ENCODE measurements around the gene TMPRSS11D.

Gene TMPRSS11D

DNA sequence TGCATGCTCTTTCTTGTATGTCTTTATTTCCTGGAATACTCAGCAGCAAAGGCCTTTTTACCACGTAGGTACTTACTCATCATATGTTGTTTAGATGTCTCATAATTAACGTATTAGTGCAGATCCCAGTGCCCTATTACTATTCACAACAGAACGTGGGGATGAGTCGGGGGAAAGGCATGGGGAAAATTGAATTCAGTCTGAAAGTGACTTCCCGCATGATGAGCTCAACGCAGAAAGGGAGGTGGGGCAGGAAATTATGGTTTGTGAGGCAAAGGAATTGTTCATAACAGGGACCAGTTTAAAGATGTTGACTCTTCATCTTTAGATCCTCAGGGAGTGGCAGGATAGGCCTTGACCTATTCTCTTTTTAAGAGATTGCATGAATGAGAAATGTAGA is 2.0 kb upstream of the TMPRSS11D start:
- H3K4me2 ChIP-seq (ENCODE audit: low read depth, low read length, poor library complexity, severe bottlenecking), result no peak overlapping the region
- TF ChIP-seq, protein P1, sequence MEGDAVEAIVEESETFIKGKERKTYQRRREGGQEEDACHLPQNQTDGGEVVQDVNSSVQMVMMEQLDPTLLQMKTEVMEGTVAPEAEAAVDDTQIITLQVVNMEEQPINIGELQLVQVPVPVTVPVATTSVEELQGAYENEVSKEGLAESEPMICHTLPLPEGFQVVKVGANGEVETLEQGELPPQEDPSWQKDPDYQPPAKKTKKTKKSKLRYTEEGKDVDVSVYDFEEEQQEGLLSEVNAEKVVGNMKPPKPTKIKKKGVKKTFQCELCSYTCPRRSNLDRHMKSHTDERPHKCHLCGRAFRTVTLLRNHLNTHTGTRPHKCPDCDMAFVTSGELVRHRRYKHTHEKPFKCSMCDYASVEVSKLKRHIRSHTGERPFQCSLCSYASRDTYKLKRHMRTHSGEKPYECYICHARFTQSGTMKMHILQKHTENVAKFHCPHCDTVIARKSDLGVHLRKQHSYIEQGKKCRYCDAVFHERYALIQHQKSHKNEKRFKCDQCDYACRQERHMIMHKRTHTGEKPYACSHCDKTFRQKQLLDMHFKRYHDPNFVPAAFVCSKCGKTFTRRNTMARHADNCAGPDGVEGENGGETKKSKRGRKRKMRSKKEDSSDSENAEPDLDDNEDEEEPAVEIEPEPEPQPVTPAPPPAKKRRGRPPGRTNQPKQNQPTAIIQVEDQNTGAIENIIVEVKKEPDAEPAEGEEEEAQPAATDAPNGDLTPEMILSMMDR (IDR thresholded peaks at IDR 0.05; ENCODE audit: insufficient read depth, low read length, poor library complexity, severe bottlenecking), result no peak
- TF ChIP-seq EZH2phosphoT487 (conservative IDR thresholded peaks at IDR 0.05; ENCODE audit: low read length), result no peak
- H3K27me3 ChIP-seq (ENCODE audit: low read length), result no peaks in the 10 kb centered on the region
- no peaks in the 10 kb centered on the region for H3K9me3 ChIP-seq (ENCODE audit: insufficient read depth, low read length)
- H3K9ac ChIP-seq (ENCODE audit: low read length), result no peak overlapping the region
- H2AFZ ChIP-seq (ENCODE audit: low read depth, low read length, severe bottlenecking), result no peak overlapping the region
- H3K9me2 ChIP-seq (replicated peaks; ENCODE audit: insufficient read depth, low read length), result no peaks in the 10 kb centered on the region
- no peak overlapping the region for H3K4me3 ChIP-seq (ENCODE audit: insufficient read depth, low read length, poor library complexity, severe bottlenecking)
- H3F3A ChIP-seq (ENCODE audit: insufficient read depth), result no peaks in the 10 kb centered on the region
- H3K79me2 ChIP-seq (ENCODE audit: insufficient read depth, low read length), result no peaks in the 10 kb centered on the region
- no peak overlapping the region for H3K27ac ChIP-seq (ENCODE audit: low read depth, low read length)
- no peaks in the 10 kb centered on the region for H3K36me3 ChIP-seq (ENCODE audit: low read length)
- H4K20me1 ChIP-seq (ENCODE audit: low read depth, low read length), result no peaks in the 10 kb centered on the region

DNA sequence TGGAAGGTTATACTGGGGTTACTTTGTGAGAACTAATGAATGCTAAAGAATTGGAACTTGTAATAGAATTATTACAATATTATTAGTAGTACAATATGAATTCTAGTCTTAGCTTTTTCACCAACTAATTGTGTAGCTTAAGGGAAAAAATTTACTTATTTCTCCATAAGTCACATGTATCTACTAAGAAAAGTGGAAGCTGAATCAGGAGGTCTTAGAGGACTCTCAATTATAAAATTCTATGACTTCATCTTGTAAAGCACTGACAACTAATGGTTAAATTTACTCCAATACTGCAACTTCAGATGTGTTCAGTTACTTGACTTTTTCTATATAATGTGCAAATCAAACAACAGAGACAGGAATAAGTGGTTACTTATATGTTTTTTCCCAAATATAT is 899 bp upstream of the TMPRSS11D start:
- H3K27me3 ChIP-seq (ENCODE audit: low read length), result no peaks in the 10 kb centered on the region
- no peaks in the 10 kb centered on the region for H3K79me2 ChIP-seq (ENCODE audit: insufficient read depth, low read length)
- H4K20me1 ChIP-seq (ENCODE audit: low read depth, low read length), result no peaks in the 10 kb centered on the region
- no peak for TF ChIP-seq EZH2phosphoT487 (conservative IDR thresholded peaks at IDR 0.05; ENCODE audit: low read length)
- H3K4me2 ChIP-seq (ENCODE audit: low read depth, low read length, poor library complexity, severe bottlenecking), result no peak overlapping the region
- H3K27ac ChIP-seq (ENCODE audit: low read depth, low read length), result no peak overlapping the region
- H3K36me3 ChIP-seq (ENCODE audit: low read length), result no peaks in the 10 kb centered on the region
- no peak overlapping the region for H3K4me3 ChIP-seq (ENCODE audit: insufficient read depth, low read length, poor library complexity, severe bottlenecking)
- H3K9ac ChIP-seq (ENCODE audit: low read length), result no peak overlapping the region
- no peak overlapping the region for H2AFZ ChIP-seq (ENCODE audit: low read depth, low read length, severe bottlenecking)
- H3F3A ChIP-seq (ENCODE audit: insufficient read depth), result no peaks in the 10 kb centered on the region
- no peaks in the 10 kb centered on the region for H3K9me3 ChIP-seq (ENCODE audit: insufficient read depth, low read length)
- H3K9me2 ChIP-seq (replicated peaks; ENCODE audit: insufficient read depth, low read length), result no peaks in the 10 kb centered on the region

DNA sequence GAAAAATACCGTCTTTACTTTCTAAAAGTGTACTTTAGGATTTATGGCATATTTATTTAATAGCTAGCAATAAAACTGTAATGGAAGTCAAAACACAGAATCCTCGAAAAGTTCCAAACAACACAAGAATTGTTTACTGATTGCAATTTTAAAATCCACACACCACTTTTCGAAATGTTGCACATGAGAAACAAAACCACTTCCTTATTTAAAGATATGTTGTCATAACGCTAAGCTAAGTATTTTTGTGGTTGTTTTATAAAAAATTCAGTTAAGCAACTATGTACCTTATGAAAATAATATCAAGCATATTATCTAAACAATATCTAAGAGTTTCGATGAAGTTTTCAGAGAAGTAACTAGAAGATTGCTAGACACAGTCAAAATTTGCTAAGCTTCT is 344 bp downstream of the TMPRSS11D start:
- no peaks in the 10 kb centered on the region for H3K27me3 ChIP-seq (ENCODE audit: low read length)
- H3K27ac ChIP-seq (ENCODE audit: low read depth, low read length), result no peak overlapping the region
- no peaks in the 10 kb centered on the region for H4K20me1 ChIP-seq (ENCODE audit: low read depth, low read length)
- no peaks in the 10 kb centered on the region for H3K36me3 ChIP-seq (ENCODE audit: low read length)
- H3K9ac ChIP-seq (ENCODE audit: low read length), result no peak overlapping the region
- no peak for TF ChIP-seq EZH2phosphoT487 (conservative IDR thresholded peaks at IDR 0.05; ENCODE audit: low read length)
- TF ChIP-seq, protein P1 (IDR thresholded peaks at IDR 0.05; ENCODE audit: insufficient read depth, low read length, poor library complexity, severe bottlenecking), result no peak
- H3K79me2 ChIP-seq (ENCODE audit: insufficient read depth, low read length), result no peaks in the 10 kb centered on the region
- no peak overlapping the region for H2AFZ ChIP-seq (ENCODE audit: low read depth, low read length, severe bottlenecking)
- no peaks in the 10 kb centered on the region for H3K9me2 ChIP-seq (replicated peaks; ENCODE audit: insufficient read depth, low read length)
- H3K4me2 ChIP-seq (ENCODE audit: low read depth, low read length, poor library complexity, severe bottlenecking), result no peak overlapping the region
- H3K9me3 ChIP-seq (ENCODE audit: insufficient read depth, low read length), result no peaks in the 10 kb centered on the region
- no peaks in the 10 kb centered on the region for H3F3A ChIP-seq (ENCODE audit: insufficient read depth)
- no peak overlapping the region for H3K4me3 ChIP-seq (ENCODE audit: insufficient read depth, low read length, poor library complexity, severe bottlenecking)

DNA sequence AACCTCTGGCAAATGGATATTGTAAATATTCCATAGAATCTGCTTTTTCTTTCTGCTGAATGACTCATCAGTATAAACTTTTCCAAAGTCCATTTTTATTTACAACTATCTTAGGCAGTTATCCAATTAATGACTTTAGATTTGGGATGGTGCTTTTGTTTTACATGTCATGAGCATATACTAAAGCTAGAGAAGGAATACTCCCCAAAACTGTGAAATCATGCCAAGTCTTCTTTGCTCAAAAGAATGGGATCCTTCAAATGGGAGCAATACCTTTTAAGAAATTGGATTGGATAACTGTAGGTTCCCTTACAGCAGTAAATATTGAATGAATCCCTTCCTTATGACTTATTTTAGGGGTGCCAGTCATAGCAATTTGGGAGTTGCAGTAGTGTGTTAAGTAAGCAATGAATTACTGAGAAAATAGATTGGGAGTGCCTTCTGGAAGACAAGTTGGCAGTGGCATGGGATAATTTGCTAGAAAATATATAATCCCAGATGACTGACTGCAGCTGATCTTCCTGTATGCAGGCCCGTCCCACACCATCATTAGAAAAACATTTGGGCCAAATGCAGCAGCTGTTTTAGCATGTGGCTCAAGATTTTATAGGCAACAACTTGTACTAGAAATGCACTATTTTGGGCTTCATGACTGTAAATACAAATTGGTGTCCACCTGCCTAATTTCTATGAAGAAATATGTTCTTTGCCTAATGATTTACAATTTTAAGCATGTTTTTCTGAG is 2.8 kb downstream of the TMPRSS11D start:
- Histone ChIP-seq H3K9me3 (ENCODE audit: insufficient read depth, low read length) (no peaks in the 10 kb centered on the region), H2AFZ (ENCODE audit: low read depth, low read length, severe bottlenecking) (no peak overlapping the region), H3K4me3 (ENCODE audit: insufficient read depth, low read length, poor library complexity, severe bottlenecking) (no peak overlapping the region), H3K4me2 (ENCODE audit: low read depth, low read length, poor library complexity, severe bottlenecking) (no peak overlapping the region), H3K79me2 (ENCODE audit: insufficient read depth, low read length) (no peaks in the 10 kb centered on the region), H4K20me1 (ENCODE audit: low read depth, low read length) (no peaks in the 10 kb centered on the region), H3K9me2 (replicated peaks; ENCODE audit: insufficient read depth, low read length) (no peaks in the 10 kb centered on the region), H3K9ac (ENCODE audit: low read length) (no peak overlapping the region), H3K27me3 (ENCODE audit: low read length) (no peaks in the 10 kb centered on the region), H3K27ac (ENCODE audit: low read depth, low read length) (no peak overlapping the region), H3F3A (ENCODE audit: insufficient read depth) (no peaks in the 10 kb centered on the region), H3K36me3 (ENCODE audit: low read length) (no peaks in the 10 kb centered on the region)
- TF ChIP-seq EZH2phosphoT487 (conservative IDR thresholded peaks at IDR 0.05; ENCODE audit: low read length), result no peak
- TF ChIP-seq, protein P1 (IDR thresholded peaks at IDR 0.05; ENCODE audit: insufficient read depth, low read length, poor library complexity, severe bottlenecking), result no peak
